Endodermal cell (in vitro differentiated cells): Measurements from ENCODE around the gene TNFAIP3. TPM values are rescaled to one million over a fixed set of nuclear protein-coding genes. Genes with fewer than 3 reads are reported as not detected.

Experiments
- DNase-seq: peaks from one replicate; pipeline ENCODE4 v3.0.0-alpha.2; 2017
- H3K27ac ChIP-seq: 2 replicates; pipeline ENCODE4 v1.5.1; 2013; ENCODE audit warnings: mild to moderate bottlenecking, low read depth, low read length, moderate library complexity
- H3K27me3 ChIP-seq: 2 replicates; pipeline ENCODE4 v1.6.1; 2013; ENCODE audit warnings: mild to moderate bottlenecking, low read length, moderate library complexity; ENCODE audit not compliant: insufficient read depth, control insufficient read depth, poor library complexity, severe bottlenecking
- H3K36me3 ChIP-seq: 2 replicates; pipeline ENCODE4 v1.7.0; 2013; ENCODE audit warnings: mild to moderate bottlenecking, low read length, moderate library complexity; ENCODE audit not compliant: control insufficient read depth, insufficient read depth
- H3K4me1 ChIP-seq: one replicate; pipeline ENCODE4 v1.7.0; 2013; ENCODE audit warnings: low read length; ENCODE audit not compliant: control insufficient read depth, insufficient read depth
- H3K4me3 ChIP-seq: 2 replicates; pipeline ENCODE4 v1.5.1; 2013; ENCODE audit warnings: mild to moderate bottlenecking, low read length, moderate library complexity
- H3K9ac ChIP-seq: 2 replicates; pipeline ENCODE4 v1.6.1; 2013; ENCODE audit warnings: mild to moderate bottlenecking, low read length, moderate library complexity; ENCODE audit not compliant: poor library complexity, severe bottlenecking; ENCODE audit errors: extremely low read depth
- H3K9me3 ChIP-seq: 2 replicates; pipeline ENCODE4 v1.6.1; 2013; ENCODE audit warnings: mild to moderate bottlenecking, low read length, moderate library complexity; ENCODE audit not compliant: control insufficient read depth
- H3K27ac Mint-ChIP-seq: 2 replicates; pipeline ENCODE4 v1.8.0; 2020; ENCODE audit warnings: mixed read lengths
- H3K27me3 Mint-ChIP-seq: 2 replicates; pipeline ENCODE4 v1.8.0; 2021; ENCODE audit warnings: mild to moderate bottlenecking, mixed read lengths; ENCODE audit not compliant: insufficient read depth
- H3K36me3 Mint-ChIP-seq: 2 replicates; pipeline ENCODE4 v1.8.0; 2020; ENCODE audit warnings: low read depth, mixed read lengths
- H3K4me1 Mint-ChIP-seq: 2 replicates; pipeline ENCODE4 v1.8.0; 2020; ENCODE audit warnings: mixed read lengths
- H3K4me3 Mint-ChIP-seq: 2 replicates; pipeline ENCODE4 v1.8.0; 2020; ENCODE audit warnings: mild to moderate bottlenecking, moderate library complexity, mixed read lengths
- H3K9me3 Mint-ChIP-seq: 2 replicates; pipeline ENCODE4 v1.8.0; 2020; ENCODE audit warnings: mild to moderate bottlenecking, mixed read lengths
- CTCF ChIP-seq: fragments of 200-600 bp; sonication (generic); conservative IDR thresholded peaks from 2 replicates; pipeline ENCODE4 v1.5.0; 2021; ENCODE audit warnings: antibody characterized with exemption, mild to moderate bottlenecking
- WGBS, 2 experiments: methylation state at CpG; one replicate each; pipeline versions ENCODE4 v1.1.5 to v1.1.7; 2013; ENCODE audit warnings: missing lambda C conversion rate in 2 of 2, mixed read lengths in 1 of 2; ENCODE audit not compliant: insufficient coverage in 1 of 2, insufficient read length in 1 of 2; 5-methylcytosine and 5-hydroxymethylcytosine counted together
- total RNA-seq, 2 donors: library from RNA; stranded (reverse); fragmentation: NEBNext Ultra II Directional in 1 of 2; extraction: Animal tissue kit (Norgen Biotek cat#: 25700) in 1 of 2; gene quantifications; 2 replicates in 1 of 2; 3 replicates in 1 of 2; pipeline ENCODE4 v1.2.1, GENCODE V29; 2021

Gene TNFAIP3
- total RNA-seq, 2 donors from 2014 or later, result 4.4 to 12.3 TPM

GRCh38 chr6:137914530-137915193 is 47.6 kb downstream of the TNFAIP3 start:
- no peaks in the 10 kb centered on the region for H3K27me3 ChIP-seq
- no peaks in the 10 kb centered on the region for H3K36me3 ChIP-seq
- H3K27ac ChIP-seq, result no peak overlapping the region
- no peak overlapping the region for H3K4me3 ChIP-seq
- H3K9ac ChIP-seq, result no peak overlapping the region
- no peak for DNase-seq
- no peaks in the 10 kb centered on the region for H3K36me3 Mint-ChIP-seq
- H3K4me1 Mint-ChIP-seq, result no peaks in the 10 kb centered on the region
- H3K27me3 Mint-ChIP-seq, result peaks cover 5% of the 10 kb centered on the region
- H3K27ac Mint-ChIP-seq, result no peak overlapping the region
- 98 to 100% methylated on average over 2 to 4 of the region's 4 CpGs for WGBS, 2 experiments
- peaks cover 11% of the 10 kb centered on the region for H3K9me3 Mint-ChIP-seq
- no peaks in the 10 kb centered on the region for H3K4me1 ChIP-seq
- no peak for TF ChIP-seq CTCF
- H3K9me3 ChIP-seq, result peaks cover 13% of the 10 kb centered on the region
- H3K4me3 Mint-ChIP-seq, result no peak overlapping the region

GRCh38 chr6:137915790-137916189 is 48.7 kb downstream of the TNFAIP3 start:
- no peaks in the 10 kb centered on the region for H3K27me3 Mint-ChIP-seq
- no peaks in the 10 kb centered on the region for H3K36me3 Mint-ChIP-seq
- peak; percentile 13 for TF ChIP-seq CTCF
- no peak overlapping the region for H3K27ac Mint-ChIP-seq
- H3K4me3 Mint-ChIP-seq, result no peak overlapping the region
- 74 to 100% methylated on average over 1 to 4 of the region's 4 CpGs for WGBS, 2 experiments
- no peak for DNase-seq
- H3K27me3 ChIP-seq, result no peaks in the 10 kb centered on the region
- no peak overlapping the region for H3K27ac ChIP-seq
- no peaks in the 10 kb centered on the region for H3K36me3 ChIP-seq
- peaks cover 13% of the 10 kb centered on the region for H3K9me3 ChIP-seq
- H3K4me1 Mint-ChIP-seq, result no peaks in the 10 kb centered on the region
- H3K4me1 ChIP-seq, result no peaks in the 10 kb centered on the region
- H3K9me3 Mint-ChIP-seq, result peaks cover 11% of the 10 kb centered on the region
- H3K9ac ChIP-seq, result no peak overlapping the region
- no peak overlapping the region for H3K4me3 ChIP-seq

GRCh38 chr6:137917551-137918325 is 50.7 kb downstream of the TNFAIP3 start:
- no peak overlapping the region for H3K4me3 ChIP-seq
- no peak overlapping the region for H3K27ac ChIP-seq
- no peaks in the 10 kb centered on the region for H3K27me3 ChIP-seq
- no peak overlapping the region for H3K27ac Mint-ChIP-seq
- no peaks in the 10 kb centered on the region for H3K4me1 Mint-ChIP-seq
- H3K9ac ChIP-seq, result no peak overlapping the region
- H3K27me3 Mint-ChIP-seq, result no peaks in the 10 kb centered on the region
- TF ChIP-seq CTCF, result no peak
- H3K4me1 ChIP-seq, result no peaks in the 10 kb centered on the region
- no peaks in the 10 kb centered on the region for H3K36me3 Mint-ChIP-seq
- peaks cover 11% of the 10 kb centered on the region for H3K9me3 Mint-ChIP-seq
- DNase-seq, result no peak
- peaks cover 13% of the 10 kb centered on the region for H3K9me3 ChIP-seq
- no peaks in the 10 kb centered on the region for H3K36me3 ChIP-seq
- 100% methylated on average over 1 of the region's 1 CpG; no CpG with 5 or more reads in 1 of the 2 experiments for WGBS, 2 experiments
- no peak overlapping the region for H3K4me3 Mint-ChIP-seq
